ENCODE measurements around the gene NSDHL. TPM values are rescaled to one million over a fixed set of nuclear protein-coding genes. Genes with fewer than 3 reads are reported as not detected.
"Not testable (repeated sequence)": the region's sequence is repeated elsewhere in the genome, so short reads cannot be mapped to it uniquely, and the experiment has no call there.

The NSDHL gene
- 10 to 100 TPM in 1 of 2 donors, 1 to 10 TPM in 1; 5.3 to 23.1 TPM for total RNA-seq

DNA sequence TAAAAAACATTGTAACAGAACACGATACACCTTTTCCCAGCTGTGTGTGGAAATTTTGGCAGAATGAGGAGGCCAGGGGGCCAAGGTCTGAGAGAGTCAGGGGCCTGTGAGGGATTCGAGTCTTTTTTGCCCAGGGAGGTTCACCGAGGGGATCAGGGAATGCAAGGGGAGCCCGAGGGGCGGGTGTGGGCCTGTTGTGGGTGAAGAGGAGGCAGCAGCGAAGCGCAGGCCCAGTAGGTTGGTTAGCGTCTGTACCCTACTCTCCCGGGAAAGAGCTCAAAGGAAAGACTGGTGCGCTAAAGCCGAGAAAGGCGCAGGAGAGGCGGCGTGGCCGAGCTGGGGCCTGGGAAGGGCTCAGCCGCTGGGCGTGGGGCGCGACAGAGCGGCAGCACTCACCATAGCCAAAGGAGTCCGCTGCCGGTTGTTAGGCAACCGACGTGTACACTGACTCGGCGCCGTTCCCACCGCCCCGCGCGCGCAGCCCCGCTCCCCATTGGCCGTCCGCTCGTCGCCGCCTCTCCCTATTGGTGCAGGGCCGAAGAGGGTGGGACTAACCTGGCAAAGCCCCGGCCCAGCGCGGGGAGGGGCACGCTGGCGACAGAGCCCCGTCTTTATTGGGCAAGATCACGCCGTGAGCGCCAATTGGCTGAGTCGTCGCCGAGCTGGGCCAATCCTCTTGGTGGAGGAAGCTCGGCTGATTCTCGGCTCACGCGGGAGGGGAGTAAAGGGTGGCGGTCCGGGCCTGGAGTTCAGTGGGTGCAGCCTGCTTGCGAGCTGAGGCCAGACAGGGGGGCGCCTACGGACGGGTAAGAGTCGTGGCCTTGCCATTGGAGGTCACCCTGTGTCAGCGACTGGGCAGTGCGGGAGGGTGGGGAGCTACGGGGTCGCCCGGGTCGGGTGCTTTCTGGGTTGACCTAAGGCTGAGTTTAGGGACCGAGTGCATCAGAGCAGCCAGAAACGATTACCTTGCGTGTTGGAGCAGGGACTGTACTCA is at the start of gene NSDHL, which contains the start of gene CETN2:
Gene NSDHL, plus strand, starts transcription at position 752 of the 994 bp plus-strand sequence. CDS start 15,262 bp downstream, outside the sequence.
Gene CETN2, minus strand, starts transcription at position 446 of the 994 bp plus-strand sequence. Its CDS starts 47 bp downstream, at position 399.
- peak within 1 kb of the TSS in 1 of 2 donors; percentile 64 for H3K27ac ChIP-seq
- peak; percentile 96 for ATAC-seq (ENCODE audit: insufficient number of reproducible peaks, low FRiP score, low read depth)

DNA sequence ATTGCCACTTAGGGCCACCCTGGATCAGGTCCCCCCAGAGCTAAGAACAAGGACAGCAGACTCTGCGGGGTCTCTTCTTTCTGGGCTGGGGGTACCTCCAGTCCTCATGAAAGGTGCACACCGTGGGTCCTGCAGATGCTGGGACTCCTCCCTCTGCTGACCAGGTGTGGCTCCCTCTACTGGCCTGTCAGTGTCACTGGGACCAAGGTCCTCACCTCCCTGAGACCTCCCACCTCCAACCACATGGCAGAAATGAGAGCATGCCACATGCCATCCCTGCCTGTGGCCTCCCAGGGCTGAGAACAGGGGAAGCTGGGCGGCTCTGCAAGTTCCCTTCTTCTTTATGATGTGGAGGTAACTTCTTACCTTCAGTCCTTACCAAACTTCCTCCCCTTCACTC is 43.8 kb upstream of the NSDHL start:
- not testable (repeated sequence) for H3K27ac ChIP-seq; H3K4me3 ChIP-seq; H3K27me3 ChIP-seq (replicated peaks; ENCODE audit: insufficient read depth); ATAC-seq (ENCODE audit: insufficient number of reproducible peaks, low FRiP score, low read depth); H3K36me3 ChIP-seq; DNase-seq (ENCODE audit: low spot score); H3K4me1 ChIP-seq (ENCODE audit: control insufficient read depth in 1 of 2, low read depth in 2 of 2); H3K9me3 ChIP-seq

More for the DNA sequence above, at the start of gene NSDHL, which contains the start of gene CETN2:
- peaks cover 0 to 13% of the 10 kb centered on the region in 2 donors for H3K4me1 ChIP-seq (ENCODE audit: control insufficient read depth in 1 of 2, low read depth in 2 of 2)
- TF ChIP-seq, protein P1, sequence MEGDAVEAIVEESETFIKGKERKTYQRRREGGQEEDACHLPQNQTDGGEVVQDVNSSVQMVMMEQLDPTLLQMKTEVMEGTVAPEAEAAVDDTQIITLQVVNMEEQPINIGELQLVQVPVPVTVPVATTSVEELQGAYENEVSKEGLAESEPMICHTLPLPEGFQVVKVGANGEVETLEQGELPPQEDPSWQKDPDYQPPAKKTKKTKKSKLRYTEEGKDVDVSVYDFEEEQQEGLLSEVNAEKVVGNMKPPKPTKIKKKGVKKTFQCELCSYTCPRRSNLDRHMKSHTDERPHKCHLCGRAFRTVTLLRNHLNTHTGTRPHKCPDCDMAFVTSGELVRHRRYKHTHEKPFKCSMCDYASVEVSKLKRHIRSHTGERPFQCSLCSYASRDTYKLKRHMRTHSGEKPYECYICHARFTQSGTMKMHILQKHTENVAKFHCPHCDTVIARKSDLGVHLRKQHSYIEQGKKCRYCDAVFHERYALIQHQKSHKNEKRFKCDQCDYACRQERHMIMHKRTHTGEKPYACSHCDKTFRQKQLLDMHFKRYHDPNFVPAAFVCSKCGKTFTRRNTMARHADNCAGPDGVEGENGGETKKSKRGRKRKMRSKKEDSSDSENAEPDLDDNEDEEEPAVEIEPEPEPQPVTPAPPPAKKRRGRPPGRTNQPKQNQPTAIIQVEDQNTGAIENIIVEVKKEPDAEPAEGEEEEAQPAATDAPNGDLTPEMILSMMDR (IDR thresholded peaks at IDR 0.05), result no peak
- peak; percentile 70 for DNase-seq (ENCODE audit: low spot score)
- H3K4me3 ChIP-seq, result peak within 1 kb of the TSS; percentile 87
- no peaks in the 10 kb centered on the region for H3K9me3 ChIP-seq
- H3K36me3 ChIP-seq, result peaks cover 2% of the 10 kb centered on the region
- no peaks in the 10 kb centered on the region for H3K27me3 ChIP-seq (replicated peaks; ENCODE audit: insufficient read depth)

DNA sequence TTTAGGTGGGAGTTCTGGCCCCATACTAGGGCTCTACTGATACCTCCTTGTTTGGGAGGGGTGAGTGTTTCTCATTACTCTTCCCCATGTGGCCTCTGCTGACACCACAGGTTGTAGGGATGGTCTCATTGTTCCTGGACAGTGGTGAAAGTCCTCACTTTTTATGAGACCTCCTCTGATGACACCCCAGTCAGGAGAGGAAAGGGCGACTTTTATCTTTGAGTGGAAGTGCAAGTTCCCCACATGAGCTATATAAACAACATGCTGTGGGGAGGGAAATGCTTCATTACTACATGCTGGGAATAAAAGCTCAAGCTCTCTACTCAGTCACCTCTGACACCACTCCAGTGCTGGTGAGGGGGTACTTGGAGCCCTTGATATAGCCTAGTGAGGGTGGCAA is 31.9 kb upstream of the NSDHL start:
- ATAC-seq (ENCODE audit: insufficient number of reproducible peaks, low FRiP score, low read depth) (no peak), DNase-seq (ENCODE audit: low spot score) (no peak)
- H3K9me3 ChIP-seq, result no peaks in the 10 kb centered on the region
- no peaks in the 10 kb centered on the region for H3K27me3 ChIP-seq (replicated peaks; ENCODE audit: insufficient read depth)
- no peak overlapping the region for H3K4me3 ChIP-seq
- no peaks in the 10 kb centered on the region for H3K36me3 ChIP-seq
- no peaks in the 10 kb centered on the region for H3K4me1 ChIP-seq (ENCODE audit: control insufficient read depth in 1 of 2, low read depth in 2 of 2)
- no peak overlapping the region for H3K27ac ChIP-seq
- TF ChIP-seq, protein P1 (IDR thresholded peaks at IDR 0.05), result no peak

DNA sequence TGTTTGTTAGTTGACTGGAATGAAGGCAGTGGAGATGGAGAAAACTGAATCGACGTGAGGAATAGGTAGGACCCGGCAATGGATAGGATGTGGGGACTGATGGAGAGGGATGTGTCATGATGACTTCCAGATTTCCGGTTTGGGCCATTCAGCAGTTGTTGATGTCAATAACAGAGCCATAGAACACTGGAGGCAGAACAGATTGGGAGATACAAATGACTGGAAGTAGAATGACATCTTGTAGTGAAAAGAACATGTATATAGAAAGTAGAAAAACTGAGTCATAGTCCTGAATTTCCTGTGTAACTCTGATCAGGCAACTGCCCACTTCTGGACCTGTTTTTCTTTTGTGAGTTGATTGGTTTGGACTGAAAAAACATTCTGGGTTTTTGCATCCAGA is 24.8 kb upstream of the NSDHL start:
- ATAC-seq (ENCODE audit: insufficient number of reproducible peaks, low FRiP score, low read depth) (no peak), DNase-seq (ENCODE audit: low spot score) (no peak)
- H3K4me3 ChIP-seq, result no peak overlapping the region
- H3K27me3 ChIP-seq (replicated peaks; ENCODE audit: insufficient read depth), result no peaks in the 10 kb centered on the region
- no peaks in the 10 kb centered on the region for H3K4me1 ChIP-seq (ENCODE audit: control insufficient read depth in 1 of 2, low read depth in 2 of 2)
- H3K27ac ChIP-seq, result no peak overlapping the region
- TF ChIP-seq, protein P1 (IDR thresholded peaks at IDR 0.05), result no peak
- no peaks in the 10 kb centered on the region for H3K36me3 ChIP-seq
- no peaks in the 10 kb centered on the region for H3K9me3 ChIP-seq

DNA sequence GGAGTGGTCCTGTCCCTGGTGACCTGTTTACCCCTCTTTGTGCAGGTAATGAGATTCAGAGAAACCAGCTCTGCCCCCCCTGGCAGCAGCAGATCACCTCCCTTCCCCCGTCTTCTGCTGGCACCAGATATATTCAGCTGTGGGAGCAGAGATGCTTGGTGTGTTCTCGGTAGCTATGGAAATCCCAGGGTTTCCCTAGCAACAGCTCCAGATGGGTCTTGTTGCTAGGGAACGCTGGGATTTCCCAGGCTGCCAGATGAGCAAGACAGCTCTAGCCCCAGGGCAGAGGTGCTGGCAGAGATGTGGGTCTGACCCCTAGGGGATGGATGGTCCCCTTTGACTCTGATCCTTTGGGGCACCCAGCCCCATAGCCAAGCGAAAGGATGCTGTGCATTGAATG is 20.5 kb upstream of the NSDHL start:
- Histone ChIP-seq H3K27me3 (replicated peaks; ENCODE audit: insufficient read depth) (no peaks in the 10 kb centered on the region), H3K27ac (no peak overlapping the region), H3K9me3 (no peaks in the 10 kb centered on the region), H3K4me1 (ENCODE audit: control insufficient read depth in 1 of 2, low read depth in 2 of 2) (no peaks in the 10 kb centered on the region), H3K4me3 (no peak overlapping the region), H3K36me3 (no peaks in the 10 kb centered on the region)
- TF ChIP-seq, protein P1 (IDR thresholded peaks at IDR 0.05), result no peak
- ATAC-seq (ENCODE audit: insufficient number of reproducible peaks, low FRiP score, low read depth), result no peak
- no peak for DNase-seq (ENCODE audit: low spot score)

Measured in thoracic aorta (tissue), 2 donors.